B cell (primary cell): ENCODE results near the gene SAMD3.

ENCODE experiments used
- EZH2 ChIP-seq: IDR thresholded peaks from 2 replicates; pipeline ENCODE4 v1.6.1; 2012; ENCODE audit warnings: borderline replicate concordance, low read depth, mild to moderate bottlenecking, moderate library complexity, low read length; ENCODE audit not compliant: insufficient read depth, poor library complexity, severe bottlenecking
- TF ChIP-seq, protein P1 (sequence below): fragments of 200-600 bp; IDR thresholded peaks from one replicate; pipeline ENCODE4 v1.8.0; 2022; ENCODE audit warnings: antibody characterized with exemption, mild to moderate bottlenecking

GRCh38 chr6:130138116-130138908 is 84.4 kb downstream of the SAMD3 start:
- TF ChIP-seq, protein P1, sequence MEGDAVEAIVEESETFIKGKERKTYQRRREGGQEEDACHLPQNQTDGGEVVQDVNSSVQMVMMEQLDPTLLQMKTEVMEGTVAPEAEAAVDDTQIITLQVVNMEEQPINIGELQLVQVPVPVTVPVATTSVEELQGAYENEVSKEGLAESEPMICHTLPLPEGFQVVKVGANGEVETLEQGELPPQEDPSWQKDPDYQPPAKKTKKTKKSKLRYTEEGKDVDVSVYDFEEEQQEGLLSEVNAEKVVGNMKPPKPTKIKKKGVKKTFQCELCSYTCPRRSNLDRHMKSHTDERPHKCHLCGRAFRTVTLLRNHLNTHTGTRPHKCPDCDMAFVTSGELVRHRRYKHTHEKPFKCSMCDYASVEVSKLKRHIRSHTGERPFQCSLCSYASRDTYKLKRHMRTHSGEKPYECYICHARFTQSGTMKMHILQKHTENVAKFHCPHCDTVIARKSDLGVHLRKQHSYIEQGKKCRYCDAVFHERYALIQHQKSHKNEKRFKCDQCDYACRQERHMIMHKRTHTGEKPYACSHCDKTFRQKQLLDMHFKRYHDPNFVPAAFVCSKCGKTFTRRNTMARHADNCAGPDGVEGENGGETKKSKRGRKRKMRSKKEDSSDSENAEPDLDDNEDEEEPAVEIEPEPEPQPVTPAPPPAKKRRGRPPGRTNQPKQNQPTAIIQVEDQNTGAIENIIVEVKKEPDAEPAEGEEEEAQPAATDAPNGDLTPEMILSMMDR, result no peak
- TF ChIP-seq EZH2, result no peak
